ENCODE measurements around the gene LRRK1.

Gene LRRK1

GRCh38 chr15:101025501-101025885 lies 106.3 kb downstream of the LRRK1 start:
- no peak for DNase-seq

- no peak for DNase-seq
These were observed 106.9 kb downstream of the LRRK1 start for GRCh38 chr15:101025896-101026631.

- no peak for DNase-seq
These were observed 107.6 kb downstream of the LRRK1 start for GRCh38 chr15:101026656-101027272.

- no peak for DNase-seq
These were observed 108.2 kb downstream of the LRRK1 start for GRCh38 chr15:101027273-101027901.

- no peak for DNase-seq
These were observed 108.8 kb downstream of the LRRK1 start for GRCh38 chr15:101027920-101028319.

GRCh38 chr15:101028321-101028720 lies 109.2 kb downstream of the LRRK1 start:
- no peak for DNase-seq

- DNase-seq = no peak
These were observed 109.7 kb downstream of the LRRK1 start for GRCh38 chr15:101028772-101029438.

- no peak for DNase-seq
These were observed 111.0 kb downstream of the LRRK1 start for GRCh38 chr15:101029971-101030661.

GRCh38 chr15:101031213-101031612 lies 112.1 kb downstream of the LRRK1 start:
- DNase-seq = no peak

GRCh38 chr15:101033801-101034200 lies 114.6 kb downstream of the LRRK1 start:
- DNase-seq = no peak

GRCh38 chr15:101035611-101036010 lies 116.5 kb downstream of the LRRK1 start:
- no peak for DNase-seq

GRCh38 chr15:101036189-101036588 lies 117.0 kb downstream of the LRRK1 start:
- no peak for DNase-seq

- no peak for DNase-seq
These were observed 118.1 kb downstream of the LRRK1 start for GRCh38 chr15:101037090-101037830.

- DNase-seq = no peak
These were observed 119.3 kb downstream of the LRRK1 start for GRCh38 chr15:101038327-101039003.

GRCh38 chr15:101039461-101039860 lies 120.3 kb downstream of the LRRK1 start:
- no peak for DNase-seq

GRCh38 chr15:101042320-101042719 lies 123.2 kb downstream of the LRRK1 start:
- no peak for DNase-seq

GRCh38 chr15:101043011-101043410 lies 123.9 kb downstream of the LRRK1 start:
- DNase-seq = no peak

- no peak for DNase-seq
These were observed 124.9 kb downstream of the LRRK1 start for GRCh38 chr15:101043911-101044624.

- DNase-seq = no peak
These were observed 125.6 kb downstream of the LRRK1 start for GRCh38 chr15:101044625-101045235.

- no peak for DNase-seq
These were observed 126.1 kb downstream of the LRRK1 start for GRCh38 chr15:101045236-101045646.
